NCI-H1417 (cell line): ENCODE results near the gene SEMA4G.
A peak's percentile ranks its signal among the peaks of the same experiment; 100 is the strongest.

ENCODE experiments used
- DNase-seq, 3 experiments: peaks; one replicate each; lab custom pipeline; 2025; lab: John Stamatoyannopoulos, UW

The SEMA4G gene

DNA sequence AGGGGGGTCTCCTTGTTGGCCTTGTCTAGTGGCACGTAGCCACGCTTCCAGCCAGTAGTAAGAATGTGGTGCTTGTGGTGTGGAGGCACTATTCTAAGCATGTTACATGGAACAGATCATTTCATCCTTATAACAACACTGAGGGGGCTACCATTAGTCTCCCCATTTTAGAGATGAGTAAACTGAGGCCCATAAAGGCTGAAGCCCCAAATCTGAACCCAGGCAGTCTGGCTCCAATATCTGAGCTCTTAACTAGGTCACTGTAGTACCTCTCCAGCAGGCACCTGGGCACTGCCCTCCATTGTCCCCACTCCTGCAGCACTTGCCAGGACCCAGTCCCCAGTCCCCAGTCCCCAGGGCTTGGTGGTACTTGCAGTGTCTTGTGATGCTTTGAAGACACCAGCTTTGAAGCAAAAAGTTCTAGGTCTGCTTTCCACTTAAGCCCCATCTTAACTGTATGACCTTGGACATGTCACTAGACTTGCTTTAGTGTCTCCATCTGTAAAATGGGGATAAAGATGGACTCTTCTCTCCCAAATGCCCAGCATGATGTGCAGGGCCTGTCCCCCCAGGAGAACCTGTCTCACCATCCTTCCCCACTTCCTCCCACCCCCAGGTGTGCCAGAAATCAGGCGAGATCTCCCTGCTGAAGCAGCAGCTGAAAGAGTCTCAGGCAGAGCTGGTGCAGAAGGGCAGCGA is 36.7 kb downstream of the SEMA4G start:
- DNase-seq = no peak

DNA sequence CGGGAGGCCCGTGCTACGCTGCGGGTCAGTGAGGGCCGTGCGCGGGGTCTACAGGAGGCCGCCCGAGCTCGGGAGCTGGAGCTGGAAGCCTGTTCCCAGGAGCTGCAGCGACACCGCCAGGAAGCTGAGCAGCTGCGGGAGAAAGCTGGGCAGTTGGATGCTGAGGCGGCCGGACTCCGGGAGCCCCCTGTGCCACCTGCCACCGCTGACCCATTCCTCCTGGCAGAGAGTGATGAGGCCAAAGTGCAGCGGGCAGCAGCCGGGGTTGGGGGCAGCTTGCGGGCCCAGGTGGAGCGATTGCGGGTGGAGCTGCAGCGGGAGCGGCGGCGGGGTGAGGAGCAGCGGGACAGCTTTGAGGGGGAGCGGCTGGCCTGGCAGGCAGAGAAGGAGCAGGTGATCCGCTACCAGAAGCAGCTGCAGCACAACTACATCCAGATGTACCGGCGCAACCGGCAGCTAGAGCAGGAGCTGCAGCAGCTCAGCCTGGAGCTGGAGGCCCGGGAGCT is 37.3 kb downstream of the SEMA4G start:
- no peak for DNase-seq

GRCh38 chr10:101007099-101007711 is 37.9 kb downstream of the SEMA4G start:
- DNase-seq = no peak

DNA sequence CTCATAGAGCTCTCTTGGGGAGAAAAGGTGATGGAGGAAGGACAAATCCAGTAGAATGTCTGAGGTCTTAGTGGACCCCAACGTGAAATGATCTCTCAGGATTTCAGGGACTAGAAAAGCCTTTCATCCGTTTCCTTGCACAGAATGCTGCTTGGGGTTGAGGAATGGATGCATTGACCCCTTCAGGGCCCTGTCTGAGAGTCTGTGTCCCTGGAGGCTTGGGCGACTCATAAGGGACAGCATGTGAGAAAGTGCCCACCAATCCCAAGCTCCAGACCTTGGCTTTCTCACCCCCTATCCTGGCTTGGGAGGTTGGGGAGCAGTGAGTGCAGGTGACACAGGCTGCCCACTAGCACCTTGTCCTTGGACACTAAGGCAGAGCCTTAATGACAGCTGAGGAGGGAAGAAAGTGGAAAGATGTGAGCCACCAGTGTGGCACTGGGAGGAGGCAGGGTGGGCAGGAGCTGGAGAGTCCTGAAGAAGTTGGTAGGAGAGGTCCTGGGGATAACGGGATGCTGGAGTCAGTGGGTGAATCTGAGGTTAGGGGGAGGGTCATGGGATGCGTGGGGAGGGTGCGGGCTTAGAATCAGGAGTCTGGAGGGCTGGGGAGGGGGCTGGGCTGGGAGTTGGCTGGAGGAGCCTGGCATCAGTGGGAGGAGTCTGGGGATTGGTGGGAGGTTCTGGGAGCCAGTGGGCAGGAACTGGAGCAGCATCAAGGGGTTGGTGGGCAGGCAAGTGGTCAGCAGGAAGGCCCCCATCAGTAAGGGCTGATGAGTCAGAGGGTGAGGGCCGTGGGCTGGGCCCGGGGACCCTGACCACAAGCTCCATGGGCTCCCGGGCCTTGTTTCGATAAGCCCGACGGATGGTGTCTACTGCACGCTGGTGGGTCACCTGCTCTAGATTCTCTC is 38.9 kb downstream of the SEMA4G start:
- no peak for DNase-seq

- DNase-seq = no peak
These were observed 39.6 kb downstream of the SEMA4G start for GRCh38 chr10:101008823-101009423.

DNA sequence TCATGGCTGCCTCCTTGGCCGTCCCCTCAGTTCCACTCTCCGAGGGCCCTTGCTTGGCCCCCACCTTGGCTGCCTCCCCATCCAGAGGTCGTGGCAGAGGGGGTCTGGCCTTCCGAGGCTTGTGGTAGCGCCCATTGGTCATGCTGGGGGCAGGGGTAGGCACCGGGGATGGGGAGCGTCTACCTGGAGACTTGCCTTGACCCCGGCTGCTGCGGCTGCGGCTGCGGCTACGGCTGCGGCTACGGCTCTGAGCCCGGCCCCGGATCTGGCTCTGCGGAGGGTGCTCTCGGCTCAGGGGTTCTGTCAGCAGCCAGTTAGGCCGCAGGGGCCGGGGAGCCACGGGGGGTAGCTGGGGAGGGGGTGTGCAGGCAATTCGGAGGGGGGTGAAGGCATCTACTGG is 41.0 kb downstream of the SEMA4G start:
- no peak for DNase-seq

DNA sequence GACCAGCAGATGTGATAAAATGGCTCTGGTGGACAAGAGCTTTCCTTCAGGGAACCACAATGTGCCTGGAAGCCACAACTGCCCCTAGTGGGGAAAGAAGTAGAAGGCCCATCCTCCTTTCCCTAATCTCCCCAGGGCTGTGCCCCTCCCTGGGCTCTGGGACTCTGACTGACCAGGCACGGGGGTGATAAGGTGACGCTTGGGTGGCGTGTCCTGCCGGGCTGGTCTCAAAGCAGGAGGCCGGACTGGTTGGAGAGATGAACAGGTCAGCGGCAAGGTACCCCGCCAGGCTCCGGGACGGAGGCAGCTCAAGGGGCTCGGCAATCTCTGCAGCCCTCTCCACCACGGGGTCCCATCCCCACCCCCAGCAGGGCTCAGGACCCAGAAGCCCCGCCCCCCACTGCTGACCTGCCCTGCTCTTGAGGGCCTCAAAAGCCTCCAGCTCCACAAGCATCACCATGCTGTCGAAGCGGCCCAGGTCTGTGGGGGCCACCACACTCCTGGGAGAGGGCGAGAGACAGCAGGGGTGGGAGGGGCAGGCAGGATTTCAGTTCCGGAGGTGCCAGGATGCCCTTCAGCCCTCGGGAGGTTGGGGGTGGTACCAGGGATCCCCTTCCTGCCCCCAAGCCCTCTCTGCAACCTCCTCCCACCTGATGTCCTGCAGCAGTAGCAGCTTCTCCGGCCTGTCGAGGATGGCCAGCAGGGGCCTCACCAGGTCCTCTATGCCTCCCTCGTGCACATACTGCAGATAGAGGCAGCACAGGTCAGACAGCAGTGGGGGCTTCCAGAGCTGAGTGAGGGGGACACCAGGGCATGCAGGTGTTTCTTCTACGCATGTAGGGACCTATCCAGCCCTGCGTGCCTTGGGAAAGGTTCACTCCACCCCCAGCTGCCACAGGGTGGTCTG is 42.5 kb downstream of the SEMA4G start:
- no peak for DNase-seq

GRCh38 chr10:101012525-101013364 is 43.4 kb downstream of the SEMA4G start:
- peak; percentile 51 to 84 (median 67) for DNase-seq

GRCh38 chr10:101013365-101013825 is 44.1 kb downstream of the SEMA4G start:
- DNase-seq = no peak

DNA sequence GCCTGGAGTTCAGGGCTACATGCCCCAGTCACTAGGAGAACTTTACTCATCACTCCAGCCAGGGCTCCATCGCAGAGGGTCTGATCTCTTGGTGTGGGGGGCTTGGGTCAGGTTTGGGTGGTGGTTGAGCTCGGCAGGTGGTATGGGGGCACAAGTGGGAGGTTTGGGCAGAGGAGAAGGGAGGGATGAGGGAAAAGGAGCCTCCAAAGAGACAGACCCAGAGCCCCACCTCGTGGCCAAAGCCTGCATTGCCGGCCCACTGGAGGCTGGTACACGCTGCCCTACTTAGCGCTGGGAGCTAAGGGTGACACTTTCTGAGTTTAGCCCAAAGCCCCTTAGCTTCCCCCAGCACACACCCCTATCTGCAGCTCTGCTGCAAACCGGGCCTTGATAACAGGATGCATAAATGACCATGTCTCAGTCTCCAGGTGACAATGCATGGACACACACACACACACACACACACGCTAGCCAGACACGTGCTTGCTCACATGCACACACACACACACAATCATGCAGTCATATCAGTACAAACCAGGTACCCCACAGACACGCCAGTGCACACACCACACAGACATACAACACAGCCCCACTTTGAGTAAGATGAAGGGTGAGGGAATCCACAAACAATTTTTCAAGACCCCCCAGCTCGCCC is 45.1 kb downstream of the SEMA4G start:
- DNase-seq = peak; percentile 39 to 55 (median 47)

DNA sequence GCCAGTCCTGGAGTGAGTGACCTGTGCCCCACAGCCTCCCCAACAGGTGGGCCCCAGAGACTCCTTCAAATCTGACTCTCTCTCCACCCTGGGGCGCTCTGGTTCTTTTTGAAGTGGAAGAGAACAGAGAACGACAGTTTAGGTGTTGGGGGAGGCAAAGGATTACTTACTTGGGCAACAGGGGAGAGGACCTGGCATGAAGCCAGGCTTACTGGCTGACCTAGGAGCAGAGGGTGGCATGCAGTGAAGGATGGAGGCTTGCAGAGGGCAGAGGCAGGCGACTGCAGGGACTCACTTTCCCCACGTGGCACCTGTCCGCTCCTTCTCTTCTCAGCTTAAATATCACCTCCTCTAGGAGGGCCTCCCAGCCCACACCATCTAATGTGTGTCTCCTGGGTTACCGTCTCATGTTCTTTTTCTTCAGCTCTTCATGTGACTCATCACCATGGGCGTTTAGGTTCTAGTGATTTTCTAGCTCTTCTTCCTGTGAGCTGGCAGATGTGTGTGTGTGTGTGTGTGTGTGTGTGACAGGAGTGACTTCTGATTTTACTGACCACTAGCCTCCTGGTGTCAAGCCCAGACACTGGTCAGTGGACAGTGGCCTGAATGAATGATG is 45.8 kb downstream of the SEMA4G start:
- no peak for DNase-seq

- no peak for DNase-seq
These were observed 46.3 kb downstream of the SEMA4G start for GRCh38 chr10:101015582-101015973.

- DNase-seq = no peak
These were observed 47.5 kb downstream of the SEMA4G start for GRCh38 chr10:101016814-101017213.

- no peak for DNase-seq
These were observed 48.9 kb downstream of the SEMA4G start for GRCh38 chr10:101018118-101018599.

GRCh38 chr10:101018600-101019439 is 49.5 kb downstream of the SEMA4G start:
- peak; percentile 41 to 66 (median 54) for DNase-seq
